ENCODE measurements around the gene LSAMP.
A peak's percentile ranks its signal among the peaks of the same experiment; 100 is the strongest.

LSAMP gene

DNA sequence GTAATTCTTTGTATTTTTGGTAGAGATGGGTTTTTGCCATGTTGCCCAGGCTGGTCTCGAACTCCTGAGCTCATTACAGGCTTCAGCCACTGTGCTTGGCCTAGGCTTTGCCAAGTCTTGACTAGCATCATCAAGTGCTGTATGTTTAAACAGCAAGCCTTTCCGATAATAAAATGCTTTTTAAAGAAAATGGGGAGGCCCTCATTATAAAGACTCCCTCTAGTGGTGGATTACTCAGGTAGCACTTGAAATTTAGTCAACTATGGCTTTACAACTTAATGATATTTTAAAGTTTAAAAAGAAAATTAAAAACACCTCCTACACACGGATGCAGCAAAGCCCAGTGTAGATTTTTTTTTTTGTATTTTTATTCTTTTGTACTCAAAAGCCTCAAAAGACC is 608.3 kb downstream of the LSAMP start:
- Histone ChIP-seq H3K4me1 (ENCODE audit: control insufficient read depth, insufficient read depth, low read length) (peaks cover 18% of the 10 kb centered on the region), H3K9me3 (replicated peaks; ENCODE audit: low read length) (no peaks in the 10 kb centered on the region)

DNA sequence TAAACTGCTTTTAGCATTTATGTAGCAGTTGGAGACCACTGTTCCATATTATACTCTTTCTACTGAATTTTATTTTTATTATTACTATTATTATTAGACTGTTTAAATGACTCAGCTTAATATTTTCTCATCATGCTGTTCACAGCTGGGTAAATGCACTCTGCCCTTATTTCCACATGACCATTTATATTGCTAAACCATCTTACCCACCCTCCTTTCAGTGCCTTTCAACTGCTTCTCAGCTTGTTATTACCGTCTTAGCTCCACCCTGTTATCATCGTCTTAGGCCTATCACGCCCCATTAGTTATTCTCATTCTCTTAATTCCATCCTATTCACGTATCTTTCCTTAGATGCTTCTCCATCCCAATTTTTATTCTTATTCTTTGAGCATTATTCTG is 609.3 kb downstream of the LSAMP start:
- H3K9ac ChIP-seq (ENCODE audit: low read depth, low read length), result no peak overlapping the region
- H3K4me2 ChIP-seq (ENCODE audit: low read length), result no peak overlapping the region
- peaks cover 18% of the 10 kb centered on the region for H3K4me1 ChIP-seq (ENCODE audit: control insufficient read depth, insufficient read depth, low read length)
- no peaks in the 10 kb centered on the region for H3K9me3 ChIP-seq (replicated peaks; ENCODE audit: low read length)
- no peak overlapping the region for H3K4me3 ChIP-seq (ENCODE audit: low read length)
- H3K36me3 ChIP-seq (ENCODE audit: insufficient read depth, low read length), result no peaks in the 10 kb centered on the region
- peaks cover 6% of the 10 kb centered on the region for H3K27me3 ChIP-seq (ENCODE audit: control insufficient read depth, insufficient read depth, low read length)

More for the DNA sequence above, 608.3 kb downstream of the LSAMP start:
- Histone ChIP-seq H3K9ac (ENCODE audit: low read depth, low read length) (no peak overlapping the region), H3K36me3 (ENCODE audit: insufficient read depth, low read length) (no peaks in the 10 kb centered on the region), H3K4me3 (ENCODE audit: low read length) (no peak overlapping the region), H3K27me3 (ENCODE audit: control insufficient read depth, insufficient read depth, low read length) (peaks cover 6% of the 10 kb centered on the region), H3K4me2 (ENCODE audit: low read length) (no peak overlapping the region)

DNA sequence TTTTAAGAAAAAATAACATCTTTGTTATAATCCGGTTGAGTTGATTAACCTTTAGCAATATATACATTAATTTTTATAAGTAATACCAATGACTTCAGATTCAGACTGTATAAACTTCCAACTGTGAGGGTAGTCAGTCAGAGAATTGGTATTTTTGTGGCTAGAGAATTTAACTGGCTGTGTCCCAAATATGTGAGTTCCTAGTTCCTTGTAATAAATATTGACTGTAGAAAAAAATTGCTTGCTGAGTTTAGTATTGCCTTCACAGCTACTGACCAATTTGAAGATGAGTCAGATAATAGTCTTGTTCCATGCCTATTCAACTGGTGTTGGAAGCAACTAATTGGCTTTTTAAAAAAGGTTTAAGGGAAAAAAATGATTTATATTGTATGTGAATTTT is 611.2 kb downstream of the LSAMP start:
- Histone ChIP-seq H3K27me3 (ENCODE audit: control insufficient read depth, insufficient read depth, low read length) (no peaks in the 10 kb centered on the region), H3K9me3 (replicated peaks; ENCODE audit: low read length) (no peaks in the 10 kb centered on the region), H3K4me1 (ENCODE audit: control insufficient read depth, insufficient read depth, low read length) (peaks cover 18% of the 10 kb centered on the region), H3K4me3 (ENCODE audit: low read length) (no peak overlapping the region), H3K36me3 (ENCODE audit: insufficient read depth, low read length) (no peaks in the 10 kb centered on the region), H3K4me2 (ENCODE audit: low read length) (peak overlapping the region; percentile 19), H3K9ac (ENCODE audit: low read depth, low read length) (no peak overlapping the region)

DNA sequence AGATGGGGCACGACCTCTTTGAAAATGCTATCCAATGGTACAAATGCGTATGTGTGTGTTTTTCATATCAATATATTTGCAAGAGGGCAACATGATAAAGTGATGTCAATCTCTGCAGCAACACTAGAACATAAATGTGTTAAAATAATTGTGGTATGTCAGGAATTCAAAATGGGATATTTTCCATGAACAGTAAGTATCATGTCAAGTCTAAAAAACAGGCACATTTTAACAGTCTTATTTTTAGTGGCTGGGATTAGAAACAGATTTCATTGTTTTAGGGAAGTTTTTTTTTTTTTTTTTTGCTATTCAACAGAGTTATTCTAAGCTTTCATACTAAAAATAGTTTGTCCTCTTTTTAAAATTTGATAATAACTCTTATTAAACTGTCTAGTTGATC is 612.2 kb downstream of the LSAMP start:
- Histone ChIP-seq H3K27me3 (ENCODE audit: control insufficient read depth, insufficient read depth, low read length) (no peaks in the 10 kb centered on the region), H3K4me1 (ENCODE audit: control insufficient read depth, insufficient read depth, low read length) (peaks cover 18% of the 10 kb centered on the region), H3K36me3 (ENCODE audit: insufficient read depth, low read length) (no peaks in the 10 kb centered on the region), H3K4me3 (ENCODE audit: low read length) (no peak overlapping the region), H3K9me3 (replicated peaks; ENCODE audit: low read length) (no peaks in the 10 kb centered on the region), H3K4me2 (ENCODE audit: low read length) (no peak overlapping the region), H3K9ac (ENCODE audit: low read depth, low read length) (no peak overlapping the region)

GRCh38 chr3:115832265-115832664 is 613.0 kb downstream of the LSAMP start:
- Histone ChIP-seq H3K4me1 (ENCODE audit: control insufficient read depth, insufficient read depth, low read length) (peaks cover 18% of the 10 kb centered on the region), H3K9me3 (replicated peaks; ENCODE audit: low read length) (no peaks in the 10 kb centered on the region), H3K27me3 (ENCODE audit: control insufficient read depth, insufficient read depth, low read length) (no peaks in the 10 kb centered on the region), H3K4me2 (ENCODE audit: low read length) (no peak overlapping the region), H3K36me3 (ENCODE audit: insufficient read depth, low read length) (no peaks in the 10 kb centered on the region), H3K9ac (ENCODE audit: low read depth, low read length) (no peak overlapping the region), H3K4me3 (ENCODE audit: low read length) (no peak overlapping the region)

DNA sequence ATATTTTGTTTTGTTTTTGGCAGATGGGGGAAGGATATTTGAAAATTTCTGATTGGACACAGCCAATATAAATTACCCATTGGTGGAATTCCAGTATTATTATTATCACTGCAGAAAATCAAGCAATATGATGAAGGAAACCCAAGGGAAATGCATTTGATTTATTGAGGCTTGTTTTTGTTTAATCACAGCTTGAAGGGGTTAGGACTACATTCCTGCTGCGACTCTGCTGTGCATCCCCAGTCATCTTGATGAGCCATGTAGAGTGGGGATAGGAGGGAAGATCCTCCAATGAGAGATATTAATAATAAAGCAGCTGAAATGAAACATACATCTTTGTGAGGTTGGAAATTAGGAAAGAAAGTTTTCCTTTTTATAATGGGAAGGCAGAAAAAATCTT is 613.4 kb downstream of the LSAMP start:
- H3K4me3 ChIP-seq (ENCODE audit: low read length), result no peak overlapping the region
- no peaks in the 10 kb centered on the region for H3K27me3 ChIP-seq (ENCODE audit: control insufficient read depth, insufficient read depth, low read length)
- no peak overlapping the region for H3K4me2 ChIP-seq (ENCODE audit: low read length)

GRCh38 chr3:115830764-115831395 is 614.4 kb downstream of the LSAMP start:
- Histone ChIP-seq H3K4me2 (ENCODE audit: low read length) (no peak overlapping the region), H3K9me3 (replicated peaks; ENCODE audit: low read length) (no peaks in the 10 kb centered on the region), H3K27me3 (ENCODE audit: control insufficient read depth, insufficient read depth, low read length) (no peaks in the 10 kb centered on the region), H3K4me3 (ENCODE audit: low read length) (no peak overlapping the region), H3K4me1 (ENCODE audit: control insufficient read depth, insufficient read depth, low read length) (peaks cover 18% of the 10 kb centered on the region), H3K36me3 (ENCODE audit: insufficient read depth, low read length) (no peaks in the 10 kb centered on the region), H3K9ac (ENCODE audit: low read depth, low read length) (no peak overlapping the region)

More for the DNA sequence above, 613.4 kb downstream of the LSAMP start:
- Histone ChIP-seq H3K4me1 (ENCODE audit: control insufficient read depth, insufficient read depth, low read length) (peaks cover 18% of the 10 kb centered on the region), H3K9ac (ENCODE audit: low read depth, low read length) (no peak overlapping the region), H3K9me3 (replicated peaks; ENCODE audit: low read length) (no peaks in the 10 kb centered on the region), H3K36me3 (ENCODE audit: insufficient read depth, low read length) (no peaks in the 10 kb centered on the region)

DNA sequence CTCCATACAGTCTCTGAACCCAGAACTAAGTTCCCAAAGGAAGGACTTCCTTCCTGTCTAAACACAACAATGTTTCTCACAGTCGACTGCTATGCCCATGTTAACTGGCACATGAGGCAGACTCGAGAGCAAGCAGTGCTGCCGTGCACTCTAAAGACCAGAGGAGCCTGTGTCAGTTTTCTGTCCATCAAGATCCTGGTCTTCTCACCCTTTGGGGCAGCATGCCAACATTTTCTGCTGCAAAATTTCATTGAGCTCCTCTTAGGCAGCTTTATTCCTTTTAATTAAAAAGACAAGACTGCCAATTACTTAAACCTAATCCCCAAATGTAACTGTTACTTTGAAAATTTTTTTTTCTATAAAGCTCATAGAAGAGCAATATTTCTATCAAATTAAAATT is 616.9 kb downstream of the LSAMP start:
- H3K36me3 ChIP-seq (ENCODE audit: insufficient read depth, low read length), result no peaks in the 10 kb centered on the region
- no peaks in the 10 kb centered on the region for H3K27me3 ChIP-seq (ENCODE audit: control insufficient read depth, insufficient read depth, low read length)
- H3K4me3 ChIP-seq (ENCODE audit: low read length), result no peak overlapping the region
- peaks cover 7% of the 10 kb centered on the region for H3K4me1 ChIP-seq (ENCODE audit: control insufficient read depth, insufficient read depth, low read length)
- no peaks in the 10 kb centered on the region for H3K9me3 ChIP-seq (replicated peaks; ENCODE audit: low read length)
- no peak overlapping the region for H3K4me2 ChIP-seq (ENCODE audit: low read length)
- H3K9ac ChIP-seq (ENCODE audit: low read depth, low read length), result no peak overlapping the region

GRCh38 chr3:115827495-115827894 is 617.8 kb downstream of the LSAMP start:
- Histone ChIP-seq H3K9ac (ENCODE audit: low read depth, low read length) (no peak overlapping the region), H3K9me3 (replicated peaks; ENCODE audit: low read length) (no peaks in the 10 kb centered on the region), H3K4me1 (ENCODE audit: control insufficient read depth, insufficient read depth, low read length) (no peaks in the 10 kb centered on the region), H3K27me3 (ENCODE audit: control insufficient read depth, insufficient read depth, low read length) (no peaks in the 10 kb centered on the region), H3K4me3 (ENCODE audit: low read length) (no peak overlapping the region), H3K4me2 (ENCODE audit: low read length) (no peak overlapping the region), H3K36me3 (ENCODE audit: insufficient read depth, low read length) (no peaks in the 10 kb centered on the region)

- Histone ChIP-seq H3K4me2 (ENCODE audit: low read length) (no peak overlapping the region), H3K27me3 (ENCODE audit: control insufficient read depth, insufficient read depth, low read length) (no peaks in the 10 kb centered on the region), H3K9ac (ENCODE audit: low read depth, low read length) (no peak overlapping the region), H3K9me3 (replicated peaks; ENCODE audit: low read length) (no peaks in the 10 kb centered on the region), H3K4me3 (ENCODE audit: low read length) (no peak overlapping the region), H3K4me1 (ENCODE audit: control insufficient read depth, insufficient read depth, low read length) (no peaks in the 10 kb centered on the region), H3K36me3 (ENCODE audit: insufficient read depth, low read length) (no peaks in the 10 kb centered on the region)
Observed at GRCh38 chr3:115825046-115825445, 620.2 kb downstream of the LSAMP start.

GRCh38 chr3:115823083-115823482 is 622.2 kb downstream of the LSAMP start:
- Histone ChIP-seq H3K4me2 (ENCODE audit: low read length) (no peak overlapping the region), H3K4me3 (ENCODE audit: low read length) (no peak overlapping the region), H3K27me3 (ENCODE audit: control insufficient read depth, insufficient read depth, low read length) (no peaks in the 10 kb centered on the region), H3K9me3 (replicated peaks; ENCODE audit: low read length) (no peaks in the 10 kb centered on the region), H3K9ac (ENCODE audit: low read depth, low read length) (no peak overlapping the region), H3K36me3 (ENCODE audit: insufficient read depth, low read length) (no peaks in the 10 kb centered on the region), H3K4me1 (ENCODE audit: control insufficient read depth, insufficient read depth, low read length) (no peaks in the 10 kb centered on the region)

DNA sequence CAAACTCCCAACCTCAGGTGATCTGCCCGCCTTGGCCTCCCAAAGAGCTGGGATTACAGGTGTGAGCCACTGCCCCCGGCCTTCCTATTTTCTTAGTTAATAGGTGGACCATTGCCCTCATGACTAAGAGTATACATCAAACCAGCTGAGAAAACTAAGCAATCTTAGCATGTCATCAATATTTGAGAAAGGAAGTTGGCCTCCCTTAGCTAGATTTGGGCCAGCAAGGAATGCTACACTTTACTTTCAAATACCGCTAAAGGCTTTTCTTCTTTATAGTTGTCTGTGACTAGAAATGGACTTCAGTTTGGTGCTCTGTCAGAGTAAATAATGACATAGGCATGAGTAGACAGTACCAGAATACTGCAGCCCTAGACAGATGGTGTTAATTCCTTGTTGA is 622.7 kb downstream of the LSAMP start:
- Histone ChIP-seq H3K4me2 (ENCODE audit: low read length) (no peak overlapping the region), H3K4me1 (ENCODE audit: control insufficient read depth, insufficient read depth, low read length) (no peaks in the 10 kb centered on the region), H3K36me3 (ENCODE audit: insufficient read depth, low read length) (no peaks in the 10 kb centered on the region), H3K27me3 (ENCODE audit: control insufficient read depth, insufficient read depth, low read length) (no peaks in the 10 kb centered on the region), H3K4me3 (ENCODE audit: low read length) (no peak overlapping the region), H3K9me3 (replicated peaks; ENCODE audit: low read length) (no peaks in the 10 kb centered on the region), H3K9ac (ENCODE audit: low read depth, low read length) (no peak overlapping the region)
